WERI-Rb-1 (cell line): ENCODE results near the gene ATG10.

Source experiments
- DNase-seq: peaks from one replicate; pipeline ENCODE4 v3.0.0-alpha.2; 2020
- H3K27ac ChIP-seq: fragments of 250-450 bp; sonication (Bioruptor Pico); 2 replicates; pipeline ENCODE4 v1.5.1; 2020; ENCODE audit warnings: mild to moderate bottlenecking, moderate library complexity
- H3K27me3 ChIP-seq: fragments of 250-450 bp; sonication (Bioruptor Pico); 2 replicates; pipeline ENCODE4 v1.5.1; 2021; ENCODE audit warnings: mild to moderate bottlenecking, low read depth, moderate library complexity; ENCODE audit not compliant: insufficient read depth, severe bottlenecking
- H3K36me3 ChIP-seq: fragments of 250-450 bp; sonication (Bioruptor Pico); 2 replicates; pipeline ENCODE4 v1.5.1; 2020; ENCODE audit warnings: mild to moderate bottlenecking, moderate library complexity
- H3K4me3 ChIP-seq: 2 replicates; pipeline ENCODE4 v1.5.1; 2011; ENCODE audit warnings: low read depth, mild to moderate bottlenecking, control low read depth, low read length
- H3K9me3 ChIP-seq: fragments of 250-450 bp; sonication (Bioruptor Pico); 2 replicates; pipeline ENCODE4 v1.5.1; 2021; ENCODE audit warnings: mild to moderate bottlenecking, moderate library complexity; ENCODE audit not compliant: severe bottlenecking
- TF ChIP-seq, protein P1 (sequence below): IDR thresholded peaks from 2 replicates; pipeline ENCODE4 v1.5.1; 2011; ENCODE audit warnings: low read depth, mild to moderate bottlenecking, control low read depth, inconsistent platforms, low read length

The ATG10 gene

DNA sequence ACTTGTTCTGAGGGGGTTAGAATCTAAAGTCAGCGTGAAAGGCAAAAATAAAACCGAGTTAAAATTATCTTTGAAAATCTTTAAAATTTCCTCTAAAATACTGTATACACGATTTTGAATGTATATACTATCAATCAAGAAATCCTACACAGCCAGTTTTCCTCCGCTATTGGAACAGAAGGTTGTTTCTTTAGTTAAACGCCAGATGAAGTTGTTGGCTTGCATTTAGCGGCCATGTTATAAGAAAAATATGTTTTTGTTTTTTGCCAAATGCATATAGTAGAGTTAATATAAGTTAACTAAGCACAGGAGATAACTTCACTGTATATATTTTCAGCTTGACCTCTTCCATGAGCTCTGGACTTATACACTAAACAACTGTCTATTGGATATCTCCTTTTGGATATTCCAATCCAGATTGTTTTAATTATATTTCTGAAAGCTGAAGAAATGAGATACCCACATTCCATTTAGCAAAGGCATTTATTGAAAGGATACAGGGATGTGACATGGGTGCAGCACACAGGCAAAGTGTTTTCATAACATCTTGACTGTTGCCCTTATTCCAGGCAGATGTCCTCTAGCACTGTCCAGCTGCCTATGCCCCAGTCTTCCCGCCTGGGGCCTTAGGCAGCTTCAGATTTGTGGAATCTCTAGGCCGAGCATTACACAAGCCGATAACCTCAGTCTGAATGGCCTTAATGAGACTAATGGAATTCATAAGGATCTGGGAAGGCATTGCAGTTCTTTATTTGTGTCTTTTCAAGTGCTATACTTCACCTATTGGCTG, 10.0 kb upstream of the ATG10 start:
- DNase-seq, result no peak
- Histone ChIP-seq H3K36me3 (no peaks in the 10 kb centered on the region), H3K9me3 (no peaks in the 10 kb centered on the region), H3K27me3 (no peaks in the 10 kb centered on the region), H3K4me3 (no peak overlapping the region), H3K27ac (no peak overlapping the region)
- TF ChIP-seq, protein P1, sequence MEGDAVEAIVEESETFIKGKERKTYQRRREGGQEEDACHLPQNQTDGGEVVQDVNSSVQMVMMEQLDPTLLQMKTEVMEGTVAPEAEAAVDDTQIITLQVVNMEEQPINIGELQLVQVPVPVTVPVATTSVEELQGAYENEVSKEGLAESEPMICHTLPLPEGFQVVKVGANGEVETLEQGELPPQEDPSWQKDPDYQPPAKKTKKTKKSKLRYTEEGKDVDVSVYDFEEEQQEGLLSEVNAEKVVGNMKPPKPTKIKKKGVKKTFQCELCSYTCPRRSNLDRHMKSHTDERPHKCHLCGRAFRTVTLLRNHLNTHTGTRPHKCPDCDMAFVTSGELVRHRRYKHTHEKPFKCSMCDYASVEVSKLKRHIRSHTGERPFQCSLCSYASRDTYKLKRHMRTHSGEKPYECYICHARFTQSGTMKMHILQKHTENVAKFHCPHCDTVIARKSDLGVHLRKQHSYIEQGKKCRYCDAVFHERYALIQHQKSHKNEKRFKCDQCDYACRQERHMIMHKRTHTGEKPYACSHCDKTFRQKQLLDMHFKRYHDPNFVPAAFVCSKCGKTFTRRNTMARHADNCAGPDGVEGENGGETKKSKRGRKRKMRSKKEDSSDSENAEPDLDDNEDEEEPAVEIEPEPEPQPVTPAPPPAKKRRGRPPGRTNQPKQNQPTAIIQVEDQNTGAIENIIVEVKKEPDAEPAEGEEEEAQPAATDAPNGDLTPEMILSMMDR, result no peak

DNA sequence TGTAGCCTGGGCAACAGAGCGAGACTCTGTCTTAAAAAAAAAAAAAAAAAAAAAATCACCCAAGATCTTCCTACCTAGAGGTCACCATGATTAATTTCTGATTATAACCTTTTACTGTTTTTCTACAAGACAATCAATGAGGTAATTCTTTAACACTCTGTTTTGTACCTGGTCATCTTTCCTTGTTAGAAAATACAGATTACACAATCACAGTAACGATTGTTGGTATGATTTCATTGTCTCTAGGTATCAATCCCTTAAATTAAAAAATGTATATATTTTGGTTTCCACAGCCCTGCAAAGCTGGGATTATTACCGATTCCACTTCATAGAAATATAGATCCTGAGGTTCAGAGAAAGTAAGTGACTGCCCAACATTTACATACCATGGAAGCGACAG, 8.3 kb upstream of the ATG10 start:
- TF ChIP-seq, protein P1, result no peak

DNA sequence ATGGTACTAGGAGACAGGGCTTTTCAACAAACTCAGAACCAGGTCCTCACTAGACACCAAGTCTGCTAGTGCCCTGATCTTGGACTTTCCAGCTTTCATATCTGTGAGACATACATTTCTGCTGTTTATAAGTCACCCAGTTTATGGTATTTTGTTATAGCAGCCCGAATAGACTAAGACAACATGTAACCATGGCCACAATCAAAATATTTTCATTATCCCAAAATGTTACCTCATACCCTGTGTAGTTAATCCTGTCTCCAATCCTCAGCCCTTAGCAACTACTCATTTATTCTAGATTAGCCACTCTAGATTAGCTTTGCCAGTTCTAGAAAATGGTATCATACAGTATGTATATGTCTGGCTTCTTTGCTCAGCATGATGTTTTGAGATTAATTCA, 6.3 kb upstream of the ATG10 start:
- Histone ChIP-seq H3K9me3 (no peaks in the 10 kb centered on the region), H3K27ac (no peak overlapping the region), H3K27me3 (no peaks in the 10 kb centered on the region), H3K4me3 (no peak overlapping the region), H3K36me3 (no peaks in the 10 kb centered on the region)
- TF ChIP-seq, protein P1, result no peak
- no peak for DNase-seq

More for the DNA sequence above, 8.3 kb upstream of the ATG10 start:
- DNase-seq, result no peak
- H3K36me3 ChIP-seq, result no peaks in the 10 kb centered on the region
- no peak overlapping the region for H3K4me3 ChIP-seq
- no peaks in the 10 kb centered on the region for H3K27me3 ChIP-seq
- no peaks in the 10 kb centered on the region for H3K9me3 ChIP-seq
- H3K27ac ChIP-seq, result no peak overlapping the region

DNA sequence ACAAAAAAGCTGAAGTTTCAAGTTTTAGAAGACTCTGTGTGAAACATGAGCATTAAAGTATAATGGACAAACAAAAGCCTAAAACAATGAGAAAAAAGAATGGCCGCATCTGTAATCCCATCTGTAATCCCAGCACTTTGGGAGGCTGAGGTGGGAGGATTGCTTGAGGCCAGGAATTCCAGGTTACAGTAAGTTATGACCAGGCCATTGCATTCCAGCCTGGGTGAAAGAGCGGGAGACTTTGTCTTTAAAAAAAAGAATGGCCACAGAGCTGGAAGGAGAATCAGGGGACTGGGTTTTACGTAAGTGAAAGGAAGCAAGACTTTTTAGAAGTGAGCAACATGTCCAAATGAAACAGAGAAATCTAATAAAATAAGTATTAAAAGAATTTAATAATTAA, 2.6 kb upstream of the ATG10 start:
- no peak overlapping the region for H3K27ac ChIP-seq
- H3K4me3 ChIP-seq, result no peak overlapping the region
- no peaks in the 10 kb centered on the region for H3K36me3 ChIP-seq
- TF ChIP-seq, protein P1, result no peak
- no peaks in the 10 kb centered on the region for H3K9me3 ChIP-seq
- DNase-seq, result no peak
- H3K27me3 ChIP-seq, result no peaks in the 10 kb centered on the region

DNA sequence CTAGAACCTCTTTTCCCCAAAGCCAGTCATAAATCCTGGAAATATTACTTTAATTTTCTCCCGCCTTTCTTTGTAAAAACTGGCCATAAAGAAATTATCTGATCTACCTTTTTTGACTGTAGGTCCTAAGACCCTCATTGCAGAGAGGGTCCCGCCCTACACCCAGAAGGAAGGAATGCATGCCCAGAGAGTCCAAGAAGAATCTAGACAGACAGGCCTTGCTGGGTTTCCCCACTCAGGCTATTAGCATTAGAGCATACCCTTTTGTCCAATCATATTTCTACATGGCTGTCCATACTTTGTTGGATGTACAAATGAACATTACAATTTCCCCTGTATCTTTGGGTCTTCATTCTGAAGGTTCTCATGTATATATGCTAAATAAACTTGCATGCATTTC, 1.9 kb upstream of the ATG10 start:
- Histone ChIP-seq H3K27me3 (no peaks in the 10 kb centered on the region), H3K27ac (no peak overlapping the region), H3K36me3 (no peaks in the 10 kb centered on the region), H3K4me3 (no peak overlapping the region), H3K9me3 (no peaks in the 10 kb centered on the region)
- no peak for DNase-seq
- TF ChIP-seq, protein P1, result no peak
